ENCODE data around the gene CYB561D2.
"Not testable (repeated sequence)": the region's sequence is repeated elsewhere in the genome, so short reads cannot be mapped to it uniquely, and the experiment has no call there.

GRCh38 chr3:50312041-50312440 is 38.6 kb upstream of the CYB561D2 start:
- TF ChIP-seq CTCF, POLR2A, POLR2AphosphoS5, EP300 (IDR thresholded peaks at IDR 0.05): not testable (repeated sequence)
